GM12865 (cell line): ENCODE results near the gene ARNT2.

Source experiments
- DNase-seq: peaks from one replicate; pipeline ENCODE4 v3.0.0; 2010; ENCODE audit warnings: low read depth
- H3K4me3 ChIP-seq: 2 replicates; pipeline ENCODE4 v1.5.1; 2011; ENCODE audit warnings: mild to moderate bottlenecking, low read depth, low read length, control low read depth
- TF ChIP-seq, protein P1 (sequence below): IDR thresholded peaks from 2 replicates; pipeline ENCODE4 v1.5.1; 2011; ENCODE audit warnings: low read length, control low read depth, low read depth, inconsistent platforms; ENCODE audit not compliant: insufficient read depth; ENCODE audit errors: missing control alignments

ARNT2 gene

DNA sequence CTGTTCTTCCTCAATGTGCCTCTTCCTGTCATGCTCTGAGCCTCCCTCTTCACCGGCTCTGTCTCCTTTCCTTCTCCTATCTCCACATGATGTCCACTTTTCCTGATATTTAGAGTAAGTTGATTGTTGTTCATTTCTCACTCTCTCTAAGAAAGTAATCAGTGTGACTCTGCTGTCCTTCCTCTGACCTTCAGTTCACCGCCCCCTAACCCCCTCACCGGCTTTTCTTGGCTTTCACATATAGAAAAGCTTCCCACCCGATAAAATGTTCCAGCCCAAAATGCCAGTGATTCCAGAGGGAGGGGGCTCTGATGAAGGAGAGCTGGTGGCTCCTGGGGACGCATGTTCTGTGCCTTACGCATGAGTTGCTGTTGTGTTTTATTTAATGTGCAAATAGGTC lies 170.4 kb downstream of the ARNT2 start:
- no peak for DNase-seq
- H3K4me3 ChIP-seq: no peak overlapping the region
- TF ChIP-seq, protein P1, sequence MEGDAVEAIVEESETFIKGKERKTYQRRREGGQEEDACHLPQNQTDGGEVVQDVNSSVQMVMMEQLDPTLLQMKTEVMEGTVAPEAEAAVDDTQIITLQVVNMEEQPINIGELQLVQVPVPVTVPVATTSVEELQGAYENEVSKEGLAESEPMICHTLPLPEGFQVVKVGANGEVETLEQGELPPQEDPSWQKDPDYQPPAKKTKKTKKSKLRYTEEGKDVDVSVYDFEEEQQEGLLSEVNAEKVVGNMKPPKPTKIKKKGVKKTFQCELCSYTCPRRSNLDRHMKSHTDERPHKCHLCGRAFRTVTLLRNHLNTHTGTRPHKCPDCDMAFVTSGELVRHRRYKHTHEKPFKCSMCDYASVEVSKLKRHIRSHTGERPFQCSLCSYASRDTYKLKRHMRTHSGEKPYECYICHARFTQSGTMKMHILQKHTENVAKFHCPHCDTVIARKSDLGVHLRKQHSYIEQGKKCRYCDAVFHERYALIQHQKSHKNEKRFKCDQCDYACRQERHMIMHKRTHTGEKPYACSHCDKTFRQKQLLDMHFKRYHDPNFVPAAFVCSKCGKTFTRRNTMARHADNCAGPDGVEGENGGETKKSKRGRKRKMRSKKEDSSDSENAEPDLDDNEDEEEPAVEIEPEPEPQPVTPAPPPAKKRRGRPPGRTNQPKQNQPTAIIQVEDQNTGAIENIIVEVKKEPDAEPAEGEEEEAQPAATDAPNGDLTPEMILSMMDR: no peak

DNA sequence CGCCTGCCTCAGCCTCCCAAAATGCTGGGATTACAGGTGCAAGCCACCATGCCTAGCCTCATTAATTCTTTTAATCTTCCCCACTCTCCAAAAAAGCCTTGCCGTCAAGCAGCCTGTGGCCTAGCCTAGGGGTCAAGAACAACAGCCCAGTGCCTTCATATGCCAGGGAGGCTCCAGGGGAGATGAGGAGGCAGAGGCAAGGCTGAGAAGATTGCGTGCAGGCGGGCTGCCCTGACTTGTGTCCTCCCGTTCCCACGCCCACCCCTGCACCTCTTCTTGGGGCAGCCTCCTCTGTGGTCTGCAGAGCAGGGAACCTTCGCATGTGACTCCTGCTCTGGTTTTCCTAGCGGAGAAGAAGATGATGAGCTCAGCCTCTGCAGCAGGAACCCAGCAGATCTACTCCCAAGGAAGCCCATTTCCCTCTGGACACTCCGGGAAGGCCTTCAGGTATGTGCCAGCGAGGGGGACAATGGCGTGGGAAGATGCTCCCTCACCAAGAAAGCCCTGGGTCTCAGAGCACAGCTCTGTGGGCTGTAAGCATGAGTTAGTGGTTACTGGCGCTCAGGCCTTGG lies 172.4 kb downstream of the ARNT2 start:
- TF ChIP-seq, protein P1: no peak
- H3K4me3 ChIP-seq: no peak overlapping the region
- DNase-seq: no peak

DNA sequence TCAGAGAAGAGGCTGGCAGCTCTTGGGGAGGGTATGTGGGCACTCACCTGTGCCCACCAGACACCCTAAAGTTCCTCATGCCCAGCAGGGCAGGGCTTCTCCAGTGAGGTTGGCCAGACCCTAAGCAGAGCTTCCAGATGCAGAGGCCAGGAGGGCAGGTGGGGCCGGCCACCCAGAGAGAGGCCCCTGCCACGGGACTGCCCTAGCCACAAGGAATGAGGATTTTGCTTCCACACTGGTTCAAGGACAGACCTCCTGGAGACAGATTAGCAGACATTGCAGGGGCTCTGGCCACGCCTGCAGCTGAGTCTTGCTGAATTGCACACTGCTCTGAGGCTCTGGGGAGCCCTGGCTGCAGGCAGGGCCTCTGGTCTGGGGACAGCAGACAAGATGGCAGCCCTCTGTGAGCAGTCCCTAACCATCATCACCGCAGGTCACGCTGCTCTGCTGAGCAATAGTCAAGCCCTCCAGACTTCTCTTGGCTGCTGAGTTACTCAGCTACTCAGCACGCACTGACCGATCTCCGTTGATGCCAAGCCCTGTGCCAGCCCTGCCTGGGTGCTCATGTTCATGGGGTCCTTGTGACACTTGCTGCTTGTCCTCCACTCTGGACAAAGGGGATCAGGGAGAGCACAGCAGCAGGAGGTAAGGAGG lies 173.5 kb downstream of the ARNT2 start:
- TF ChIP-seq, protein P1: no peak
- no peak overlapping the region for H3K4me3 ChIP-seq
- no peak for DNase-seq

DNA sequence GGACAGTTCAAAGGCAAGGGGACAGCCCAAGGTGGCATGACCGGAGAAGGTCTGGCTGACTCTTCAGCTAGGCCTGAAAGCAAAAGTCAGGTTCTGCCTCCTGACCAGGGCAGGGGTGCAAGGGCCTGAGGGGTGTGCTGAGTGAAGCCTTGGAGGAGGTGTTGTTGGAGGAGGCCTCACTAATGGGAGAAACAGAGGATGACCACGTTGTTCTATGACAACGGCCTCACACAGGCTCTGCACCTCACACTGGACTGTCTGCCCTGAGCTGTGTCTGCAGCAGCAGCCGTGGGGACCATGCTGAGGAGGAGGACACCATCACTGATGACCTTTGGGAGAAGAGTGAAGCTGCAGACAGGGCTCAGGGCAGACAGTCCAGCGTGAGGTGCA lies 174.0 kb downstream of the ARNT2 start:
- TF ChIP-seq, protein P1: no peak
- H3K4me3 ChIP-seq: no peak overlapping the region
- DNase-seq: no peak

DNA sequence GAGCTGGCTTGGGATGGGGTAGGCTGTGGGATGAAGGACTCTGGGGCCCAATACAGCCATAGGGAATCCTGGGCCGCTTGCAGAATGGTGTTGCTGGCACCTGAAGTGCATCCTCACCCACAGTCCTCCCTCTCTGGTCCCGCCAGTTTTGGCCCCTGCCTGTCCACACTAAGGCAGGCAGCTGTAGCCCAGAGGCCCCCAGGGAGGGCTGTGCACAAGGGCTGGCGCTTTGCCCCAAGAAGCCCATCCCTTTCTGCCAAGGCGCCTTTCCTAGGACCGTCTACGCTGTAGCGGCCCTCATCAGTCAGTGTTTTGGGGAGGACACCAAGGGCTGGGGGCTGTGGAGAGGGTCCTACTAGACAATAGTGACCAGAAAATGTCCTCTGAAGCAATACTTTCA lies 174.7 kb downstream of the ARNT2 start:
- TF ChIP-seq, protein P1: no peak
- H3K4me3 ChIP-seq: no peak overlapping the region
- DNase-seq: no peak

DNA sequence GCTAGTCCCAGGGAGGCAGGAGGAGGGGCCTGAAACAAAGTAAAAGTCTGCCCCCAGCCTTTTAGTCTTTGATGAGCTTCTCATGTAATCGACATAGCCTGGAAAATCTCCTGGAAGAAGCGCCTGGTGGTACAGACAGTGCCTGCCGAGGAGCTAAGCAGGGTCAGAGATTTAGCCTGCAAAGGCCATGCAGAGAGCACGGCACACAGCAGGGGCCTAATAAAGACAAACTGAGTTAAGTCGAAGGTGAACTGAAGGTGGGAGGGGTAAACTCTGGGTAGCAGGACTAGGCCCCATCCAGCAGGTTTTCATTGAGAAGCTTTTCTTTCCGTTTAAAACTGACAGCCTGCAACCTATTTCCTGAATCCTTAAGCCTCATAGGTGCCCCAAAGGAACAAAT lies 175.4 kb downstream of the ARNT2 start:
- H3K4me3 ChIP-seq: no peak overlapping the region
- DNase-seq: no peak
- TF ChIP-seq, protein P1: no peak

DNA sequence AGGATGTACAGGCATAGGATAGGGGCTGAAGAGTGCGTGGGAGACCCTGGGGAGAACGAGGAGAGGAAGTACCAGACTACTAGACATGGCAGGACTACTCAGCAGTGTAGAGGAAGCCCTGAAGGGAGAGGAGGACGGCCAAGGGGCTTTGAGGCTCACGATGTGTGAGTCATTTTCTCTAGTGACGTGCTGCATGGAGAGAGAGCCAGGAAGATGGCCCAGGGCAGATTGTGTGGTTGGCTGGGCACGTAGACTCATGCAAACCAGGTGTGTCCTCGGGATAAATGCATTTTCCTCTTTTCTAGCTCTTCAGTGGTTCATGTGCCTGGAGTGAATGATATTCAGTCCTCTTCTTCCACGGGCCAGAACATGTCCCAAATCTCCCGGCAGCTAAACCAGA lies 175.9 kb downstream of the ARNT2 start:
- DNase-seq: no peak
- H3K4me3 ChIP-seq: no peak overlapping the region
- TF ChIP-seq, protein P1: no peak
